Heart right ventricle (tissue), 16 donors: ENCODE data around the gene GAS6. TPM values are rescaled to one million over a fixed set of nuclear protein-coding genes. Genes with fewer than 3 reads are reported as not detected.

Experiments used
- ATAC-seq, 8 donors: fragments of 200-7000 bp; cut with Tn5 transposase; one replicate each; pipeline ENCODE4 v1.9.1; 2020; ENCODE audit warnings: mild to moderate bottlenecking in 8 of 8, moderate library complexity in 8 of 8, moderate number of reproducible peaks in 1 of 8
- DNase-seq, 2 donors: peaks; one replicate each; pipeline ENCODE4 v3.0.0-alpha.2; 2020
- H3K27ac ChIP-seq, 10 donors: fragments of 200-600 bp; sonication (generic) in 2 of 10; one replicate each; pipeline versions ENCODE4 v1.5.0 to v1.8.0; 2020 to 2022; ENCODE audit warnings: mild to moderate bottlenecking in 3 of 10
- H3K27me3 ChIP-seq, 7 donors: fragments of 200-600 bp; one replicate each; pipeline ENCODE4 v1.8.0; 2021 to 2022; ENCODE audit warnings: mild to moderate bottlenecking in 2 of 7
- H3K36me3 ChIP-seq, 9 donors: fragments of 200-600 bp; sonication (generic) in 1 of 9; one replicate each; pipeline versions ENCODE4 v1.5.0 to v1.8.0; 2020 to 2022; ENCODE audit warnings: mild to moderate bottlenecking in 2 of 9
- H3K4me1 ChIP-seq, 9 donors: fragments of 200-600 bp; sonication (generic) in 1 of 9; one replicate each; pipeline versions ENCODE4 v1.5.0 to v1.8.0; 2020 to 2022; ENCODE audit warnings: mild to moderate bottlenecking in 4 of 9
- H3K4me3 ChIP-seq, 10 donors: fragments of 200-600 bp; sonication (generic) in 2 of 10; one replicate each; pipeline versions ENCODE4 v1.5.0 to v1.8.0; 2020 to 2022; ENCODE audit warnings: mild to moderate bottlenecking in 7 of 10, moderate library complexity in 2 of 10
- H3K9me3 ChIP-seq, 11 donors: fragments of 200-600 bp in 10 of 11; sonication (generic) in 2 of 11; one replicate each; pipeline versions ENCODE4 v1.5.0 to v1.8.0; 2013 to 2022; ENCODE audit warnings: mild to moderate bottlenecking in 2 of 11, control low read depth in 1 of 11, moderate library complexity in 1 of 11
- WGBS, 2 donors: extraction: QIAGEN DNeasy Blood & Tissue Kit; methylation state at CpG; one replicate each; pipeline ENCODE4 v1.1.7; 2013; ENCODE audit warnings: inconsistent platforms in 1 of 2; 5-methylcytosine and 5-hydroxymethylcytosine counted together
- intact Hi-C, 10 donors: fragments of 100-400 bp; cut with DNase I; formaldehyde crosslinking; loops; one replicate each; pipeline versions ENCODE4 v1.11.1 to v1.14.2; 2022
- polyA plus RNA-seq, 2 donors: library from polyadenylated mRNA; stranded (reverse); fragments of 200-250 nt; gene quantifications; one replicate each; pipeline ENCODE4 v1.2.3, GENCODE V29; 2013
- total RNA-seq, 10 donors: library from RNA; stranded (reverse); fragmentation: NEBNext Ultra II Directional in 3 of 10; extraction: Animal tissue kit (Norgen Biotek cat#: 25700) in 3 of 10; gene quantifications; one replicate each; pipeline versions ENCODE4 v1.2.1 to v1.2.4, GENCODE V29; 2021 to 2023
- TF ChIP-seq, protein P1 (sequence below), 9 donors: fragments of 200-600 bp; sonication (generic) in 2 of 9; IDR thresholded peaks; one replicate each; pipeline versions ENCODE4 v1.5.0 to v1.8.0; 2021 to 2022; ENCODE audit warnings: antibody characterized with exemption in 9 of 9, mild to moderate bottlenecking in 5 of 9, moderate library complexity in 1 of 9
- donor health status: Arrhythmogenic right ventricular cardiomyopathy.
- donor health status: ischemic (EF 13 %, LVEDD 7.1; RV severe dilation, severe dysfunction).
- donor health status: healthy with polysubstance abuse.
- donor health status: DM: no; HTN: yes; CAD: no.
- donor health status: DM: no; HTN: no; CAD: no.
- donor health status: ischemic (EF 25% LVEDD 6.9; RV normal size, moderate dysfunction).
- donor health status: ischemic (EF 25% LVEDD 5.7; RV mildly dilated, moderate dysfunction).
- donor health status: healthy.
- donor health status: DM: yes; HTN: yes; CAD: no.
- donor health status: Ischemic cardiomyopathy.
- donor health status: ischemic (EF 35%, LVEDD 5.7; RV mildly dilated, moderate dysfunction).
- donor health status: nonischemic (EF 11% LVEDD 7.7; RV severe dilation, severe dysfunction).
- donor health status: DM: yes; HTN: yes; CAD: no.
- donor health status: PGD.
- donor health status: ischemic (EF 29% LVEDD 5.4; RV normal size, mild dysfunction).
- donor health status: nonischemic (EF 23%, LVEDD 6.1; RV moderate dilation, normal function).

The GAS6 gene
- total and polyA plus RNA-seq, 12 donors, result 113 to 280 (median 174) TPM

DNA sequence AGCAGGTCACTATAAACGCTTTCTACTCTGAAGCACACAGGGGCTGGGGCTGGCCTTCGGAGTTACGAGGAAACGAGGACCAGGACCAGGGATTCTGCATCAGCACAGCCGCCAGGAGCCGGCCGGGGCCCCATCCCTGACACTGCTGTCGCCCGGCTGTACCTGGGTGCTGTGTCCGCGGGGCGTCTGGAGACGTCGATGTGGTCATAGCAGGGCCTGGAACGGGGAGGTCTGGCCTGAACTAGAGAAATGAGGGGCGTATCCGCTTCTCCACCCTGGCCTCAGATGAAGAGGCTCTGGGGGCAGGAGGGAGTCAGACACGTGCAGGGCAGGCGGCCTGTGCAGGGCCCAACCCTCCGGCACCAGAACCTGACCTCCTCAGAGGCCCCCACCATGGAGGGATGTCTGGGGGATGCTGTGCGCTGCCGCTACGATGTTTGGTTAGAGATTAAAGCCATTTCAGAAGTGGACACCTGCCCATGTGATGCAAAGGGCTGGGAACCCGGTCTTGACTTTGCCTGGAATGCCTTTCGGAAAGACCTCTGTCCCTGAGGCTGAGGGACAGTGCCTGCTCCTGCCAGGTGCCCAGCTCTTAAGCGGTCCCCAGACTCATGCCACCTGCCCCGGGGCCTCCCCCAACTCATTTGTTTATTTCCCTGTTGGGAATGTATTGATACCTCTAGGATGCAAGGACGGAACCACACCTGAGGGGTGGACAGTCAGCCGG, 21.4 kb downstream of the GAS6 start:
- Histone ChIP-seq H3K4me3 (no peak overlapping the region), H3K4me1 (peaks cover 43 to 93% (median 80%) of the 10 kb centered on the region in 9 donors), H3K27ac (peak overlapping the region in 5 of 10 donors; percentile 57 to 70 (median 61)), H3K27me3 (no peaks in the 10 kb centered on the region), H3K36me3 (peaks cover 0 to 69% (median 0%) of the 10 kb centered on the region in 9 donors), H3K9me3 (no peaks in the 10 kb centered on the region)
- no peak for DNase-seq
- intact Hi-C loops, result no loop called here
- ATAC-seq, result no peak
- WGBS, 2 donors, result 83 to 89% methylated on average over 29 of the region's 29 CpGs
- TF ChIP-seq, protein P1, sequence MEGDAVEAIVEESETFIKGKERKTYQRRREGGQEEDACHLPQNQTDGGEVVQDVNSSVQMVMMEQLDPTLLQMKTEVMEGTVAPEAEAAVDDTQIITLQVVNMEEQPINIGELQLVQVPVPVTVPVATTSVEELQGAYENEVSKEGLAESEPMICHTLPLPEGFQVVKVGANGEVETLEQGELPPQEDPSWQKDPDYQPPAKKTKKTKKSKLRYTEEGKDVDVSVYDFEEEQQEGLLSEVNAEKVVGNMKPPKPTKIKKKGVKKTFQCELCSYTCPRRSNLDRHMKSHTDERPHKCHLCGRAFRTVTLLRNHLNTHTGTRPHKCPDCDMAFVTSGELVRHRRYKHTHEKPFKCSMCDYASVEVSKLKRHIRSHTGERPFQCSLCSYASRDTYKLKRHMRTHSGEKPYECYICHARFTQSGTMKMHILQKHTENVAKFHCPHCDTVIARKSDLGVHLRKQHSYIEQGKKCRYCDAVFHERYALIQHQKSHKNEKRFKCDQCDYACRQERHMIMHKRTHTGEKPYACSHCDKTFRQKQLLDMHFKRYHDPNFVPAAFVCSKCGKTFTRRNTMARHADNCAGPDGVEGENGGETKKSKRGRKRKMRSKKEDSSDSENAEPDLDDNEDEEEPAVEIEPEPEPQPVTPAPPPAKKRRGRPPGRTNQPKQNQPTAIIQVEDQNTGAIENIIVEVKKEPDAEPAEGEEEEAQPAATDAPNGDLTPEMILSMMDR (IDR thresholded peaks at IDR 0.05), result no peak

DNA sequence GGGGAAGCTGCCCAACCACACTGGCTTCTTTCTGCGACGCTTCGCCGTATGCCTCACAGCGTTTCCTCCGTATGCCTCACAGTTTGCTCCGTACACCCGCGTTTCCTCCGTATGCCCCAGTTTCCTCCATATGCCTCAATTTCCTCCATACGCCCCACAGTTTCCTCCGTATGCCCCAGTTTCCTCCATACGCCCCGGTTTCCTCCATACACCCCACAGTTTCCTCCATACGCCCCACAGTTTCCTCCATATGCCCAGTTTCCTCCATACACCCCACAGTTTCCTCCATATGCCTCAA, 22.6 kb downstream of the GAS6 start:
- Histone ChIP-seq H3K27ac (peak overlapping the region in 1 of 10 donors; percentile 26), H3K4me1 (peaks cover 51 to 90% (median 80%) of the 10 kb centered on the region in 9 donors), H3K4me3 (no peak overlapping the region), H3K27me3 (no peaks in the 10 kb centered on the region), H3K9me3 (no peaks in the 10 kb centered on the region), H3K36me3 (peaks cover 0 to 57% (median 0%) of the 10 kb centered on the region in 9 donors)
- intact Hi-C loops, result no loop called here
- WGBS, 2 donors, result 80 to 85% methylated on average over 15 of the region's 15 CpGs
- ATAC-seq (no peak), DNase-seq (no peak)
- TF ChIP-seq, protein P1 (IDR thresholded peaks at IDR 0.05), result no peak

DNA sequence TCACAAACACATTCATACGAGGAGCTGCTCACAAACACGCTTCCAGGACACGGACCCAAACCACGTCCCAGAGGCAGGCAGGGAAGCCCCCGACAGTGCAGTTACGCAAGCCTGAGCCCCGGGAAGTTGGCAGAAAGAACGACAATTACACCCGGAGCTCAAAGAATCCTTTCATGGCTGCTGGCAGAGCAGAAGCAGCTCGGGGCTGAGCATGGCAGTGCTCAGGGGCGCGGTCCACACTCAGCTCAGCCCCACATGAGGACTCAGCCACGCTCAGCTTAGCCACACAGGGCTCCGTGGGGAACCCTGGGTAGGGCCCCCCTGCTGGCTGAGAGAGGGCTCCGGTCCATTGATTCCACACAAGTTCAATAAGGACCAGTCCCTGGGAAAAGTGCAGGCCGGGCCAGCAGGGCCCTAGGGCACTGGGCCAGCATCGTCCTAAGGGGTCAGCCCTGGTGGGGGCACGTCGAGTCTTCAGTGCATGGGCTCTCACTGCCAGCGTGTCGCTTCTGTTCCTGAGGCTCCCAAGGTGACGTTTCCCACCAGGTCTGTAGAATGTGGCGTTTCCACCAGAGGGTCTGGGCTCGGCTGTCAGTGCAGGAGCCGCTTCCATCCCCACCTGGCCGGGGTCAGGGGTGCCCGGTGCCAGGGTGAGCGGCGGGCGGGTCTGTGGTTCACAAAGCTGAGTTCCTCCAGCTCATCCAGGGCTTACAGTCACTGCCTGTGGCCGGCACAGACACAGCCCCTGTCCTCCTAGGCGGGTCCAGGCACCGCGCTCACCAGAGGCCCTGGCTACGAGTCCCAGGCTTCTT, 23.1 kb downstream of the GAS6 start:
- intact Hi-C loops, result no loop called here
- DNase-seq (no peak), ATAC-seq (no peak)
- Histone ChIP-seq H3K27ac (peak overlapping the region in 7 of 10 donors; percentile 50 to 97 (median 89)), H3K36me3 (peaks cover 0 to 53% (median 0%) of the 10 kb centered on the region in 9 donors), H3K4me1 (peaks cover 51 to 84% (median 80%) of the 10 kb centered on the region in 9 donors), H3K27me3 (no peaks in the 10 kb centered on the region), H3K9me3 (no peaks in the 10 kb centered on the region), H3K4me3 (no peak overlapping the region)
- 80 to 82% methylated on average over 35 of the region's 35 CpGs for WGBS, 2 donors
- TF ChIP-seq, protein P1 (IDR thresholded peaks at IDR 0.05), result no peak

DNA sequence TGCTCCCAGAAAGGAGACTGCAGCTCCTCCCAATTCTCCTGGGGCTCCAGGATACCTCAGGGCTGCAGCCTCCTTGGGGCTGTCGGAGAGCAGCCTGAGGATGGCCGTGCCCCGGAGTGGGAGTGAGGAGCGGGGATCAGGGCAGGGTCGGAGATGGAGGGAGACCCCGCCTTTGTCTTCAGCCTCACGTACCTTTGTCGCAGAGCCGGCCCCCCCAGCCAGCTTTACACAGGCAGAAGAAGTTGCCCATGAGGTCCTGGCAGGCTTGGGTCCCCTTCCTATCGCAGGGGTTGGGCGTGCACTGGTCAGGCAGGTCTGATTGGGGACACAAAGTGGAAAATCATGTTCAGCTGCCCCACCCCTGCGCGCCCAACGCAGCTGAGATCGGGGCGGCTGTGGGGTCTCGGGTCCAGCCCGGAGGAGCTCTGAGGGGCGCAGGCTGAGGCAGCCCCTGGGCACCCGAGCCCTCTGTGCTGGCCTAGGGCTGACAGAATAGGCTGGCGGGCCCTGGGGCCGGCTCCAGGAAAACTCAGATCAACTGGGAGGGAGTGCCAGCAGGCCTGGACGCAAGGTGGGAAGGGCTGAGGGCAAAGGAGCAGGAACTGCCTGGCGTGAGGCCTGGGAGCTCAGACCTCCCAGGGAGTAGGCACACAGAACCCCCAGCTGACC, 24.2 kb downstream of the GAS6 start:
- Histone ChIP-seq H3K27me3 (no peaks in the 10 kb centered on the region), H3K36me3 (peaks cover 0 to 54% (median 9%) of the 10 kb centered on the region in 9 donors), H3K4me3 (no peak overlapping the region), H3K4me1 (peaks cover 42 to 74% (median 70%) of the 10 kb centered on the region in 9 donors), H3K9me3 (no peaks in the 10 kb centered on the region), H3K27ac (peak overlapping the region in 9 of 10 donors; percentile 50 to 97 (median 85))
- TF ChIP-seq, protein P1 (IDR thresholded peaks at IDR 0.05), result no peak
- 81 to 82% methylated on average over 24 of the region's 24 CpGs for WGBS, 2 donors
- DNase-seq (peak in 1 of 2 donors; percentile 65), ATAC-seq (peak in 5 of 8 donors; percentile 27 to 42 (median 33))
- intact Hi-C loops, result no loop called here
